ENCODE data around the gene UQCC5. TPM values are rescaled to one million over a fixed set of nuclear protein-coding genes. Genes with fewer than 3 reads are reported as not detected.

The UQCC5 gene
- polyA plus RNA-seq, 1 of the 3 experiments (the other 2 are of a cell fraction), result 124 TPM

DNA sequence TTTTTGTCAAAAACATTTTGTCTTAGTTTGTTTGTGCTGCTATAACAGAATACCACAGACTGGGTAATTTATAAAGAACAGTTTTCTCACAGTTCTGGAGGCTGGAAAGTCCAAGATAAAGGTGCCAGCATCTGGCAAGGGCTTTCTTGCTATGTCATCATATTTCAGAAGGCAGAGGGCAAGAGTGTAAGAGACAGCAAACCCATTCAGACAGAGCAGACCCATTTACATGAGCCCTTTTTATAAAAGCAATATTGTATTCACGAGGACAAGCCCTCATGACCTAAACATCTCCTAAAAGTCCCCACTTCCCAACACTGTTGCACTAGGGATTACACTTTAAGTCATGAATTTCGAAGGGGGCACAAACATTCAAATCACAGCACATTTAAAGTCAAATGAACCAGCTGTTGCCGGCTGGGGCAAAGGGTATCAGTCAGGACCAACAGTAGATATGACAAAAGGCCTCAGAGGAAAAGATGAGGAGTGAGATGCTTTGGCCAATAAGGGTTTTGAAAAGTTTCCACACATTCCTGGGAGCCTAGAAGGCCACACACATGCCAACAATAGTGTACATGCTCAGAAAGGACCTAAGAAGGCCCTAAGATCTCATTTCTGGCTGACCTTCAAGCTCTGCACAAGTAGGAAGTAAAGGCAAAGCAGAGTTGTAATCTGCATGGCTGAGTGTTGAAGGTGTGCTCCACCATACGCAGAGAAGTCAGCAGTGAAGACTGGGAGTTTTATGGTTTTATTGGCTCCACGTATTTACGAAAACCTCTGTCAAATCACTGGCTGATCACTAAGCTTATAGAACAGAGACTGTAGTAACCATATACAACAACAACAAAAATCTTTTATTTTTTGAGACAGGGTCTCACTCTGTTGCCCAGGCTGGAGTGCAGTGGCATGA lies 37.9 kb downstream of the UQCC5 start:
- no peak overlapping the region for H3K27ac ChIP-seq (ENCODE audit: low read depth in 2 of 2, low read length in 1 of 2)
- H3K79me2 ChIP-seq (ENCODE audit: insufficient read depth), result no peaks in the 10 kb centered on the region
- WGBS (ENCODE audit: low lambda C conversion rate), result 97% methylated on average over 6 of the region's 6 CpGs
- no peaks in the 10 kb centered on the region for H3K4me1 ChIP-seq (ENCODE audit: control insufficient read depth in 1 of 2, insufficient read depth in 2 of 2, low read depth in 1 of 2, low read length in 1 of 2)
- peaks cover 35 to 67% of the 10 kb centered on the region in 2 experiments for H3K36me3 ChIP-seq (replicated peaks in 1 of 2; ENCODE audit: control insufficient read depth in 1 of 2, insufficient read depth in 2 of 2, low read length in 1 of 2)
- no peak for DNase-seq
- H3K4me2 ChIP-seq, result no peak overlapping the region
- no peaks in the 10 kb centered on the region for H4K20me1 ChIP-seq (ENCODE audit: insufficient read depth)
- no peak for TF ChIP-seq RFX5 (IDR thresholded peaks at IDR 0.05; ENCODE audit: low read length)
- TF ChIP-seq GABPA (IDR thresholded peaks at IDR 0.05; ENCODE audit: low read depth), result no peak
- H3F3A ChIP-seq (replicated peaks; ENCODE audit: insufficient read depth), result peaks cover 9% of the 10 kb centered on the region
- H3K9ac ChIP-seq, result no peak overlapping the region
- no peaks in the 10 kb centered on the region for H3K9me2 ChIP-seq
- no peak overlapping the region for H2AFZ ChIP-seq (ENCODE audit: low read depth)
- no peak overlapping the region for H3K4me3 ChIP-seq (ENCODE audit: low read depth in 2 of 2, low read length in 1 of 2)
- ChIA-PET POLR2A (no interaction called here), CTCF (interaction anchor here (0.5 kb wide), 1 partner anchor 60 kb away, joined by 3 read pairs; no protein-coding TSS in a partner anchor)
- H3K27me3 ChIP-seq (ENCODE audit: insufficient read depth), result no peaks in the 10 kb centered on the region
- no peaks in the 10 kb centered on the region for H3K9me3 ChIP-seq

Small RNAs within 50 kb of the gene (small RNA-seq; reads per million reads assigned to genes)
- 0 reads per million in 7 experiments for gene RNU6-856P
- 0 reads per million in 7 experiments for gene RNU6ATAC16P

Other genes with a start within 250 kb of the UQCC5 start
- 16.8 and 18.8 TPM in 2 replicates for gene GLYCTK, start 248.8 kb upstream of the UQCC5 start, polyA plus RNA-seq (2012; rRNA removed)
- gene DNAH1, start 220.3 kb upstream of the UQCC5 start, polyA plus RNA-seq (2012; rRNA removed), result 5.1 and 6.7 TPM in 2 replicates
- gene BAP1, start 126.6 kb upstream of the UQCC5 start, polyA plus RNA-seq (2012; rRNA removed), result 66.5 and 66.8 TPM in 2 replicates
- gene PHF7, start 125.9 kb upstream of the UQCC5 start, polyA plus RNA-seq (2012; rRNA removed), result 8.6 and 11.3 TPM in 2 replicates
- 0.10 and 0.13 TPM in 2 replicates for gene SEMA3G, start 91.5 kb upstream of the UQCC5 start, polyA plus RNA-seq (2012; rRNA removed)
- 2.6 and 3.0 TPM in 2 replicates for gene TNNC1, start 82.6 kb upstream of the UQCC5 start, polyA plus RNA-seq (2012; rRNA removed)
- 77.5 and 95.1 TPM in 2 replicates for gene NISCH, start 81.0 kb upstream of the UQCC5 start, polyA plus RNA-seq (2012; rRNA removed)
- 0.03 and 0.05 TPM in 2 replicates for gene STAB1, start 41.3 kb upstream of the UQCC5 start, polyA plus RNA-seq (2012; rRNA removed)
- gene NT5DC2, start 2.7 kb upstream of the UQCC5 start, polyA plus RNA-seq (2012; rRNA removed), result 93.9 and 113 TPM in 2 replicates
- 14.0 and 14.3 TPM in 2 replicates for gene PBRM1, start 149.3 kb downstream of the UQCC5 start, polyA plus RNA-seq (2012; rRNA removed)
- gene GNL3, start 149.4 kb downstream of the UQCC5 start, polyA plus RNA-seq (2012; rRNA removed), result 55.0 and 77.0 TPM in 2 replicates
- 102 and 135 TPM in 2 replicates for gene GLT8D1, start 169.2 kb downstream of the UQCC5 start, polyA plus RNA-seq (2012; rRNA removed)
- gene SPCS1, start 169.5 kb downstream of the UQCC5 start, polyA plus RNA-seq (2012; rRNA removed), result 191 and 198 TPM in 2 replicates
- 8.8 and 9.3 TPM in 2 replicates for gene NEK4, start 234.3 kb downstream of the UQCC5 start, polyA plus RNA-seq (2012; rRNA removed)
- gene ITIH1, start 241.0 kb downstream of the UQCC5 start, polyA plus RNA-seq (2012; rRNA removed), result not detected in 2 replicates

Measured in SK-N-SH (cell line).